Loucy (cell line): Measurements from ENCODE around the gene TCN1.

Experiments used
- H2AFZ ChIP-seq: fragments of 200-600 bp; sonication (generic); 2 replicates; pipeline ENCODE4 v1.6.0; 2016; ENCODE audit warnings: antibody characterized with exemption, mild to moderate bottlenecking, low read length, moderate library complexity
- H3F3A ChIP-seq: fragments of 200-600 bp; 2 replicates; pipeline ENCODE4 v1.6.0; 2016; ENCODE audit warnings: antibody characterized with exemption, low read depth, mild to moderate bottlenecking
- H3K27me3 ChIP-seq: fragments of 200-600 bp; sonication (generic); 2 replicates; pipeline ENCODE4 v1.6.1; 2014; ENCODE audit warnings: low read length, mild to moderate bottlenecking; ENCODE audit not compliant: insufficient read depth, poor library complexity, severe bottlenecking
- H3K36me3 ChIP-seq: fragments of 200-600 bp; sonication (generic); 2 replicates; pipeline ENCODE4 v1.6.1; 2016; ENCODE audit warnings: low read length; ENCODE audit not compliant: insufficient read depth
- H3K4me1 ChIP-seq: fragments of 200-600 bp; sonication (generic); 2 replicates; pipeline ENCODE4 v1.5.1; 2014; ENCODE audit warnings: low read length, mild to moderate bottlenecking; ENCODE audit not compliant: insufficient read depth, poor library complexity, severe bottlenecking
- H3K4me2 ChIP-seq: fragments of 200-600 bp; sonication (generic); 2 replicates; pipeline ENCODE4 v1.6.0; 2014; ENCODE audit warnings: antibody characterized with exemption, low read length, low read depth, mild to moderate bottlenecking; ENCODE audit not compliant: poor library complexity, severe bottlenecking
- H3K4me3 ChIP-seq: fragments of 200-600 bp; sonication (generic); 2 replicates; pipeline ENCODE4 v1.5.1; 2014; ENCODE audit warnings: low read length, mild to moderate bottlenecking, mixed read lengths; ENCODE audit not compliant: poor library complexity, severe bottlenecking
- H3K79me2 ChIP-seq: fragments of 200-600 bp; sonication (generic); 2 replicates; pipeline ENCODE4 v1.6.1; 2014; ENCODE audit warnings: low read length; ENCODE audit not compliant: insufficient read depth
- H3K9ac ChIP-seq: fragments of 200-600 bp; sonication (generic); 2 replicates; pipeline ENCODE4 v1.6.0; 2014; ENCODE audit warnings: mild to moderate bottlenecking, low read depth, low read length, moderate library complexity; ENCODE audit not compliant: poor library complexity, severe bottlenecking
- H3K9me2 ChIP-seq: fragments of 200-600 bp; sonication (generic); replicated peaks from 2 replicates; pipeline ENCODE4 v1.6.1; 2016; ENCODE audit warnings: low read depth, low read length, mixed read lengths
- H3K9me3 ChIP-seq: fragments of 200-600 bp; sonication (generic); 2 replicates; pipeline ENCODE4 v1.6.1; 2014; ENCODE audit warnings: mild to moderate bottlenecking, antibody characterized with exemption, low read length, low read depth; ENCODE audit not compliant: insufficient read depth
- H4K20me1 ChIP-seq: fragments of 200-600 bp; sonication (generic); 2 replicates; pipeline ENCODE4 v1.6.0; 2014; ENCODE audit warnings: antibody characterized with exemption, low read length, mild to moderate bottlenecking; ENCODE audit not compliant: insufficient read depth, poor library complexity, severe bottlenecking
- CTCF ChIP-seq: fragments of 200-600 bp; sonication (generic); conservative IDR thresholded peaks from 2 replicates; pipeline ENCODE4 v1.5.1; 2014; ENCODE audit warnings: mild to moderate bottlenecking, antibody characterized with exemption, low read length
- EZH2phosphoT487 ChIP-seq: fragments of 200-600 bp; IDR thresholded peaks from 2 replicates; pipeline ENCODE4 v1.6.1; 2018; ENCODE audit warnings: antibody characterized with exemption, mild to moderate bottlenecking, moderate library complexity, borderline replicate concordance

The TCN1 gene

GRCh38 chr11:59833602-59834001 lies 32.7 kb downstream of the TCN1 start:
- Histone ChIP-seq H3K4me2 (no peak overlapping the region), H4K20me1 (no peaks in the 10 kb centered on the region), H3K27me3 (no peaks in the 10 kb centered on the region), H3K4me3 (no peak overlapping the region), H3K79me2 (no peaks in the 10 kb centered on the region), H3K9ac (no peak overlapping the region), H3K9me3 (no peaks in the 10 kb centered on the region), H3K36me3 (no peaks in the 10 kb centered on the region), H3F3A (no peaks in the 10 kb centered on the region), H2AFZ (peak overlapping the region; percentile 30; the same call in 1 of the 2 replicates), H3K4me1 (peaks cover 10% of the 10 kb centered on the region), H3K9me2 (no peaks in the 10 kb centered on the region)
- TF ChIP-seq CTCF (no peak), EZH2phosphoT487 (no peak)

GRCh38 chr11:59829358-59829757 lies 36.9 kb downstream of the TCN1 start:
- Histone ChIP-seq H3K4me1 (peaks cover 10% of the 10 kb centered on the region), H3K4me3 (peak overlapping the region; percentile 0), H3K9me3 (no peaks in the 10 kb centered on the region), H3K36me3 (no peaks in the 10 kb centered on the region), H3F3A (no peaks in the 10 kb centered on the region), H3K79me2 (no peaks in the 10 kb centered on the region), H3K9me2 (no peaks in the 10 kb centered on the region), H3K4me2 (peak overlapping the region; percentile 33), H4K20me1 (no peaks in the 10 kb centered on the region), H3K9ac (no peak overlapping the region), H2AFZ (no peak overlapping the region; the same call in 1 of the 2 replicates), H3K27me3 (no peaks in the 10 kb centered on the region)
- no peak for TF ChIP-seq CTCF
- TF ChIP-seq EZH2phosphoT487: no peak

GRCh38 chr11:59822989-59823566 lies 43.2 kb downstream of the TCN1 start:
- Histone ChIP-seq H3K4me2 (peak overlapping the region; percentile 72), H3K36me3 (no peaks in the 10 kb centered on the region), H3K9me3 (no peaks in the 10 kb centered on the region), H3K79me2 (peaks cover 24% of the 10 kb centered on the region; the same call in 1 of the 2 replicates), H3F3A (peaks cover 10% of the 10 kb centered on the region), H3K9me2 (no peaks in the 10 kb centered on the region), H3K4me3 (peak overlapping the region; percentile 58), H3K27me3 (no peaks in the 10 kb centered on the region), H3K9ac (peak overlapping the region; percentile 67), H3K4me1 (peaks cover 37% of the 10 kb centered on the region), H2AFZ (peak overlapping the region; percentile 72), H4K20me1 (no peaks in the 10 kb centered on the region)
- TF ChIP-seq CTCF (peak; percentile 86), EZH2phosphoT487 (no peak)
